Right forelimb (tissue), 1 donor: ENCODE measurements around the gene POLR2C.
A peak's percentile ranks its signal among the peaks of the same experiment; 100 is the strongest.
"Not testable (repeated sequence)": the region's sequence is repeated elsewhere in the genome, so short reads cannot be mapped to it uniquely, and the experiment has no call there.

Source experiments
- DNase-seq: peaks from one replicate; pipeline ENCODE4 v3.0.0-alpha.2; 2018

POLR2C gene

DNA sequence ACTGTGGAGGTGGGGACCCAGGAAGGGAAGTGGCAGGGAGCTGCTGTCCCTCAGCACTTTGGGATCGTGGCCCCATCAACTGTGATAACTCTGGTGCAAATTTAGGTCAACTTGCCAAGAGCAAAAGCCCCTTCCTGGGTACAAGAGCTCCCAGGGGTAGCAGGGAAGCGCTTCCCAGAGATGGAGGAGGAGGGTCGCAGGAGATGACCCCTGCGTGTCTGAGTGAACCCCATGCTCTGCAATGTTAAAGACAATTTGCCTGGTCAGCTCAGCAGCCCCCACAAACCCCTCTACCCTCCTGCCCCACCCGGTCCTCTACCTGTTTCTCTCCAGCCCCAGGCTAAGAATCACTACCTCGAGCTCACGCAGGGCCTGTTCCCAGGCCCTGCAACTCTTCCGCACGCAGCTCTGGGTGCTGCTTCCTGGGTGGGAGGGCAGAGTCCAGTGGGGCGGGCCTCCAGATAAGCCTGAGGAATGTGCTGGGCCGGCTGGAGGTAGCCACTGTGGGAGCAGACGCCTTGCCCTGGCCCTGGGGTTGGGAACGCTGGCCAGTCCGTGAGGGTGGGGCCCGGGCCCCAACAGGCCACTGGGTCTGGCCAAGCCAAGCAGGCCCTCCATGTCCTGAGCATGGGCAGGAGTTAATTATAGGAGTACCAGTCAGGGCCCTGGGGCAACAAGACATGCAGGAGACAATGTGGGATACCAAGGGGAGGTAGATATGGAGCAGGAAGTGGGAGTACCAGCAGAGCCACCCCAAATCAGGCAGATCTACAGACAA lies 17.7 kb downstream of the POLR2C start:
- DNase-seq = no peak

DNA sequence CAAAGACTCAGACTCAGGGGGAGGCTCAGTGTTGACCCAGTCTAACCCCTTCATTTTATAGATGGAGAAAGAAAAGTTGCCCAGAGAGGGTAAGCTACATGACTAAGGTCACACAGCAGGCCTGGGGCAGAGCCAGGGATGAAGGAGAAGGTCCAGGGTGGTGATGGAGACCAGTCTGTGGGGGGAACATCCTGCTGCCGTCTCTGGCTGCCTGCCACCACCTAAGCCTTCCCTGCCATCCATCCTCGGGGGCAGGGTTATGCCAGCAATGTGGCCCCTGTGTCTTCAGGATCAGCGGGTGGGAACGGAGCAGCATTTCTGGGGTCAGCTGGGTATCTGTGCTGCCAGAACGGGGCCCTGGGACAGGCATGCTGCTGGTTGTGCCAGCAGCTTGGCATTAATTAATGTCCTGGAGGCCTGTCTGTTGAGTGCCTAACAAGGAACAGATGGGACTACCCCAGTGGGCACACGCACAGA lies 18.3 kb downstream of the POLR2C start:
- DNase-seq = no peak

- no peak for DNase-seq
Observed at GRCh38 chr16:57481421-57481820, 18.9 kb downstream of the POLR2C start.

GRCh38 chr16:57482845-57483545 lies 20.5 kb downstream of the POLR2C start:
- no peak for DNase-seq

DNA sequence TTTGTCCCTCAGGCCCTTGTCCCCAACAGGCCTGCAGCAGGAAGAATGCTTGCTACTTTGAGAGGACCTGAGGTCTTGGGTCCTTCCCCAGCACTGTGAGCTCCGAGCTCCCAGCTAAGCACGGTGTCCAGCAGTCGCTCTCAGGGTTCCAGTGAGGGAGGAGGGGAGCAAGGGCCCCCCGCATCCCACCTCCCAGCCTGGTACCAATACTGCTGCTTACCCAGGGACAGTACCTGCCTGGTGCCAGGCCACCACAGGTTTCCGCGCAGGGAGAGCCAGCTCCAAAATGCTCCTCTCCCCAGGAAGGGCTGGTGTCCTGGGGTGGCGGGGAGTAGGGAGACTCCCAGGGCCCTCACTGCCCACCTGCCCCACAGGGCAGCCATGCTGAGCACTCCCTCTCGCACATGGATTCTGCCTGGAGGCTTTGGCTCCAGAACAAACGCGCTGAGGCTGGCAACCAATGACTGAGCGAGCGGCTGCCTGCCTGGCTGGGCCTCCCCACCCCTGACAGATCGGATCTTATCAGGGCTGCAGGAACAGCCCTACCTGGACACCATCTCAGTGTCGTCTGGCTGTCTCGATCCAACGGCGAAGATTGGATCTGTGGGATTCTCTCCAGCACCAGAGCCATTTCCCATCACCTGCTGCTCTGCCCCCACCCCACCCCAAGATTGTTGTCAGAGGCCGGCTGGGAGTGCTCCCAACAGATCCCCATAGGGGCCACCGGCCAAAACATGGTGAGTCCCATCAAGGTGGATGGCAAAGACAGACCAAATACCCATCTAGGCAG lies 21.4 kb downstream of the POLR2C start:
- DNase-seq = no peak

GRCh38 chr16:57484515-57485005 lies 22.1 kb downstream of the POLR2C start:
- DNase-seq = no peak

GRCh38 chr16:57485091-57485915 lies 22.8 kb downstream of the POLR2C start:
- no peak for DNase-seq

GRCh38 chr16:57485916-57486857 lies 23.7 kb downstream of the POLR2C start, which contains the start of gene DOK4:
DOK4 (minus strand) TSS chr16:57486493; CDS start chr16:57479507, 6,986 bp downstream.
- peak; percentile 89 for DNase-seq

GRCh38 chr16:57486858-57487834 lies 24.7 kb downstream of the POLR2C start:
- no peak for DNase-seq

DNA sequence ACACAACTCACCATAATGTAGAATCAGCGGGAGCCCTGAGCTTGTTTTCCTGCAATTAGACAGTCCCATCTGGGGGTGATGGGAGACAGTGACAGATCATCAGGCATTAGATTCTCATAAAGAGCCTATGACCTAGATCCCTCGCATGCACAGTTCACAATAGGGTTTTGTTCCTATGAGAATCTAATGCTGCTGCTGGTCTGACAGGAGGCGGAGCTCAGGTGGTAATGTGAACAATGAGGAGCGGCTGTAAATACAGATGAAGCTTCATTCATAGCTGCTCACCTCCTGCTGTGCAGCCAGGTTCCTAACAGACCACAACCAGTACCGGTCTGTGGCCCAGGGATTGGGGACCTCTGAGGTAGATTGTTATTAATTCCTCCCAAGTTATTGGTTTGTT lies 26.8 kb downstream of the POLR2C start:
- no peak for DNase-seq

DNA sequence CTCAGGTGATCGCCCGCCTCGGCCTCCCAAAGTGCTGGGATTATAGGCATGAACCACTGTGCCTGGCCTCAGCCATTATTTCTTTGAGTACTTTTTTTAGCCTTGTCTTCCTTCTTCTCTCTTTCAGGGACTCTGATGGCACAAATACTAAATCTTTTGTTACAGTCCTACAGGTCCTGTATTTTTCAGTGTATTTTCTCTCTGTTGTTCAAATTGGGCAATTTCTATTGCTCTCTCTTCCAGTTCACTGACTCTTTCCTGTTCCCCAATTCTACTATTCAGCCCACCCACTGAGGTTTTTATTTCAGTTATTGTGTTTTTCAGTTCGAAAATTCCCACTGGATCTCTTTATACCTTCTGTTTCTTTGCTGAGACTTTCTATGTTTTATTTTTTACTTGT lies 31.3 kb downstream of the POLR2C start:
- no peak for DNase-seq

GRCh38 chr16:57497121-57497520 lies 34.6 kb downstream of the POLR2C start:
- DNase-seq = no peak

- DNase-seq = no peak
Observed at GRCh38 chr16:57498031-57498430, 35.6 kb downstream of the POLR2C start.

GRCh38 chr16:57499941-57500340 lies 37.5 kb downstream of the POLR2C start:
- DNase-seq = not testable (repeated sequence)

DNA sequence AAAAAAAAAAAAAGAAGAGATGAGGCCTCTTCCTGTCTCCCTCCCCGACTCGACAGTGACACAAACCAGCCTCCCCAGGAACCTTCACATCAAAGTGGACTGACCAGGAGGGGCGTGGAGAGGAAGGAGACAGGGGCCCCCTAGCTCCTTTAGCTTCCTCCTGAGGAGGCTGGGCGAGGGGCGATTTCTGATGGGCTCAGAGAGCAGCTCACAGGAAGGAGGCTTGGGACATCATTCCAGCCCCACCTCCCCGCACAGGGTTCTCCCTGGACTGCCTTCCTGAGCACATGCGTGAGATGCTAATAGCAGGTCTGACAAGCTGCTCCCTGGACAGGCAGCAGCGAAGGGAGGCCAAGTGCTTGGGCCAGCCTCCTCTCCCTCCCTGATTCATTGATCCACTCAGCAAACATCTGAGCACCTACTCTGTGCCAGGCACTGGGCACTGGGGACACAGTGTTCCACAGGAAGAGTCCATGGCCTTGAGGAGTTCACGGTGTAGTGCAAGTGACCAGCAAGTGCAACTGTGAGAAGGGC lies 38.2 kb downstream of the POLR2C start:
- DNase-seq = no peak

- no peak for DNase-seq
Observed at GRCh38 chr16:57501492-57501891, 39.0 kb downstream of the POLR2C start.

GRCh38 chr16:57502048-57502775 lies 39.7 kb downstream of the POLR2C start:
- DNase-seq = no peak

DNA sequence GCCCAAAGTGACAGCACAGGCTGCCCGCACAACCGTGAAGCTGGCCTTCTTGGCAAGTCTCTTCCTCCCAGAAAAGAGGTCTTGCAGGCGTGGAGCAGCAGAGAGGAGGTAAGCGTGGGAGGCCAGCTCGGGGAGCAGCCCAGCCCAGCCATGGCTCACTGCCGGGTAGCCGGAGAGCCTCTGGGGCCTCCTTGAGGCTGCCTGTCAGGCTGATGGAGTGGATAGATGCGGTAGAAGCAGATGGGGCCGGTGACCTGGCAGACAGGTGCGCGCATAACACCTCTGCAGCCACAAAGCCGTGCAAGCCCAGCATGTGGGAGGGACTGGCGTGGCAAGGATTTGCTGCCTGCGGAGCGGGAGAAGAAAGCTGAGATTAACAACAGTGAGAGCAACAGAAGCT lies 40.9 kb downstream of the POLR2C start:
- DNase-seq = no peak

GRCh38 chr16:57504001-57504400 lies 41.5 kb downstream of the POLR2C start:
- no peak for DNase-seq
